ENCODE data around the gene FYCO1. TPM values are rescaled to one million over a fixed set of nuclear protein-coding genes. Genes with fewer than 3 reads are reported as not detected.

FYCO1 gene
- total RNA-seq, 3 donors from 2014 or later (not counting 1 experiment from before 2014, with no cell fraction given): 23.0 to 28.4 (median 27.5) TPM

DNA sequence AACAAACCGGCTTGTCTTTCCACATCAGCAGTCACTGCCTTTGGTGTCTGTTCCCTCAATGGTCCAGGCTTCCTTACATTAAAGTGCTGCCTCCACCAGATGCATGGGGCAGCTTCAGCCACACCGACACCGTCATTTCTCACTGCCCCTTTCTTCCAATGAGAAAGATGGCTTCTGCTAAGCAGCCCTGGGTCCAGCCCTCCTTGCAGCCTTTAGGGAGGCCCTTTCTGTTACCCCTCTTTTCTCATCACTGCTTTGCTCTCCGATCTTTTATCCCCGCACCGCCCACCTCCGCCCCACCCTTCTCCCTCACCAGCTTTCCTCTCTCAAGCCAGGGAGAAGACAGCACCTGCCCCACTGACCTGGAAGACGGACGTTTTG lies 80.6 kb downstream of the FYCO1 start:
- ATAC-seq (no peak), DNase-seq (no peak)
- Histone ChIP-seq H3K27ac (ENCODE audit: low read length) (peak overlapping the region; percentile 72), H3K27me3 (ENCODE audit: control insufficient read depth, insufficient read depth, low read length) (no peaks in the 10 kb centered on the region), H3K9me3 (ENCODE audit: control insufficient read depth, insufficient read depth, low read length) (no peaks in the 10 kb centered on the region), H3K4me1 (ENCODE audit: control insufficient read depth, insufficient read depth, low read length) (peaks cover 56% of the 10 kb centered on the region), H3K4me3 (ENCODE audit: low read length) (peak overlapping the region; percentile 4), H3K36me3 (ENCODE audit: control insufficient read depth, insufficient read depth, low read length) (peaks cover 2% of the 10 kb centered on the region)
- H3K4me1 Mint-ChIP-seq: peaks cover 47 to 70% of the 10 kb centered on the region in 2 donors
- H3K9me3 Mint-ChIP-seq: no peaks in the 10 kb centered on the region
- no peaks in the 10 kb centered on the region for H3K36me3 Mint-ChIP-seq
- 47% methylated on average over 9 of the region's 9 CpGs for whole genome bisulfite sequencing (ENCODE audit: insufficient coverage)
- H3K27ac Mint-ChIP-seq: peak overlapping the region; percentile 88 to 91
- peak overlapping the region; percentile 87 for H3K4me3 Mint-ChIP-seq
- intact Hi-C loops (cut with micrococcal nuclease): loop anchor here (1.0 kb wide), 1 partner anchor 34 kb away; no protein-coding TSS in a partner anchor
- H3K27me3 Mint-ChIP-seq (ENCODE audit: low read depth in 2 of 2): no peaks in the 10 kb centered on the region
- no peak for TF ChIP-seq CTCF (IDR thresholded peaks at IDR 0.05)

GRCh38 chr3:45914362-45915058 lies 81.1 kb downstream of the FYCO1 start:
- DNase-seq (no peak), ATAC-seq (no peak)
- Histone ChIP-seq H3K4me3 (ENCODE audit: low read length) (no peak overlapping the region), H3K9me3 (ENCODE audit: control insufficient read depth, insufficient read depth, low read length) (no peaks in the 10 kb centered on the region), H3K27ac (ENCODE audit: low read length) (peak overlapping the region; percentile 72), H3K4me1 (ENCODE audit: control insufficient read depth, insufficient read depth, low read length) (peaks cover 56% of the 10 kb centered on the region), H3K36me3 (ENCODE audit: control insufficient read depth, insufficient read depth, low read length) (no peaks in the 10 kb centered on the region), H3K27me3 (ENCODE audit: control insufficient read depth, insufficient read depth, low read length) (no peaks in the 10 kb centered on the region)
- Mint-ChIP-seq H3K27me3 (ENCODE audit: low read depth in 2 of 2) (no peaks in the 10 kb centered on the region), H3K4me1 (peaks cover 52 to 76% of the 10 kb centered on the region in 2 donors), H3K9me3 (no peaks in the 10 kb centered on the region), H3K36me3 (no peaks in the 10 kb centered on the region), H3K4me3 (peak overlapping the region; percentile 87), H3K27ac (peak overlapping the region; percentile 88 to 91)
- 80% methylated on average over 7 of the region's 7 CpGs for WGBS (ENCODE audit: insufficient coverage)
- no peak for TF ChIP-seq CTCF (IDR thresholded peaks at IDR 0.05)
- intact Hi-C loops (cut with micrococcal nuclease): loop anchor here (1.0 kb wide), 1 partner anchor 33 kb away; no protein-coding TSS in a partner anchor

DNA sequence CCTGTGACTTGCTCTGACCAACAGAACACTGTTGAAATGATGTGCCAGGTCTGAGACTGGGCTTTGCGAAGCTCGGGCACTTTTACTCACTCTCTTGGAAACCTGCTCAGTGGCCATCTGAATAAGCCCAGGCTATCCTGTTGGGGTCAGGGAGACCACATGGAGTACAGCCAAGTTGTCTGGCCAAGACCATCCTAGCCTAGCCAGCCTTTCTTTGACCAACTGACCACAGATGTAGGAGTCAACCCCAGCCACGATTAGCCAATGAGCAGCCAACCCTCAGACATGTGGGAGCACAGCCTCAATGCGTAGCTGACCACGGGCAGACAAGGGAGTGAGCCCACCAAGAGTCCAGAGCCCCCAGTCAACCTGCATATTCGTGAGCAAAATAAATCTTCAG lies 83.2 kb downstream of the FYCO1 start:
- Mint-ChIP-seq H3K9me3 (no peaks in the 10 kb centered on the region), H3K4me1 (peaks cover 69 to 89% of the 10 kb centered on the region in 2 donors), H3K4me3 (no peak overlapping the region), H3K27me3 (ENCODE audit: low read depth in 2 of 2) (no peaks in the 10 kb centered on the region), H3K27ac (peak overlapping the region in 1 of 2 donors; percentile 88), H3K36me3 (no peaks in the 10 kb centered on the region)
- no peak for TF ChIP-seq CTCF (IDR thresholded peaks at IDR 0.05)
- no peak overlapping the region for H3K4me3 ChIP-seq (ENCODE audit: low read length)
- H3K27me3 ChIP-seq (ENCODE audit: control insufficient read depth, insufficient read depth, low read length): no peaks in the 10 kb centered on the region
- peaks cover 72% of the 10 kb centered on the region for H3K4me1 ChIP-seq (ENCODE audit: control insufficient read depth, insufficient read depth, low read length)
- no peak for DNase-seq
- no peak overlapping the region for H3K27ac ChIP-seq (ENCODE audit: low read length)
- ATAC-seq: no peak
- intact Hi-C loops (cut with micrococcal nuclease): no loop called here
- WGBS (ENCODE audit: insufficient coverage): 74% methylated on average over 6 of the region's 6 CpGs
- H3K9me3 ChIP-seq (ENCODE audit: control insufficient read depth, insufficient read depth, low read length): no peaks in the 10 kb centered on the region
- H3K36me3 ChIP-seq (ENCODE audit: control insufficient read depth, insufficient read depth, low read length): no peaks in the 10 kb centered on the region

Data from natural killer cell (primary cell).